ENCODE measurements around the gene L3MBTL1.
A peak's percentile ranks its signal among the peaks of the same experiment; 100 is the strongest.

Gene L3MBTL1

DNA sequence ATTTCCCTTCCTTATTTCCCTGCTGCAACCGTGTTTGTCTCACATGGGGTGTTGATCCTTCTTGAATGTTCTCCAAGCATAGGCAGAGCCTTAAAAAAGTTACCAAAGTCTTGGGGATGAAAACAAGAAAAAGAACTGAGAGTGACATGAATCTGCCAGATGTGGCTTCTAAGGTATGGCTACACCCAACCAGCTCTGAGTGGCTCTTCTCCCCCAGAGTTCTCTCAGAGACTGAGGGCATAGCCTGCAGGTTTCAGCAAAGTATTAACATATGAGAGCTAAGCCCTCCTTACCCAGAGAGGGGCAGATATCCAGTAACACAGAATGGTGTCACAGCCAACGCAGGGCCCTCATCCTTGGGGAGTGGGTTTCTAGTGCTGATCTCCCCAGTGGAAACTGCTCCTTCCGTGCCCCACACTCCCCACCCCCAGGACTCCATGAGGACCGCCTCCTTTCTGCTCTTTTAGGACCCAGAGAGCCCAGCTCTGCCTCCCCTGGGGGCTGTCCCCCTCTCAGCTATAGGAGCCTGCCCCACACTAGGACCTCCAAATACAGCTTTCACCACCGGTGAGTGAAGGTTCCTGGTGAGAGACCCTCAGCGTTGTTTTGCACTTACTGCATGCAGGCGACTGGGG is 28.0 kb downstream of the L3MBTL1 start:
- no peak for DNase-seq (ENCODE audit: low spot score)

DNA sequence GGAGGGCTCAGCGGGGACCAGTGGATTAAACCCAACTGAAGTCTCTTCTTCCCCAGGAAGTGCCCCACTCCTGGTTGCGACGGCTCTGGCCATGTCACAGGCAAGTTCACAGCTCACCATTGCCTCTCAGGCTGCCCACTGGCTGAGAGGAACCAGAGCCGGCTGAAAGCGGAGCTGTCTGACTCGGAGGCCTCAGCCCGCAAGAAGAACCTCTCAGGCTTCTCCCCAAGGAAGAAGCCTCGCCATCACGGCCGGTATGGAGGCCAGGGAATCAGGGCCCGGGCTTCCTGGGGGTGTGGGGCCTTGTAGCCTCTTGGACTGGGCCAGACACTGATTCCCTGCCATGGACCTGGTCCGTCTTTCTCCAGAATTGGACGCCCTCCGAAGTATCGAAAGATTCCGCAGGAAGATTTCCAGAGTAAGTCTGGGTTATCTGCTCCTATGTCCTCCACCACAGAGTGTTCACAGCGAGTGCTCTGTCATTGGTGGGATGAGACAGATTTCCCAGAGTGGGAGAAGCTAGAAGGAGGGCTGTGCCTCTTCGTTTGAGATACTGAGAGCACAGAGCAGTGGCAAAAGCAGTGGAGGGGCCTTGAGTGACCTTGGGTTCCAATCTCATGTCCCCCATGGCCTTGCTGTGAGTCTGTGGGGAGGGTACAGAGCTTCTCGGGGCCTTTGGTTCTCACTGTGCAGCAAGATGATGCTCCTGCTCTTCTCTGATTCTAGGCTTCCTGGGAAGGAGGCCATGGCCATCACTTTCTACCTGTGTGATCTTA is 28.7 kb downstream of the L3MBTL1 start:
- DNase-seq (ENCODE audit: low spot score): no peak

DNA sequence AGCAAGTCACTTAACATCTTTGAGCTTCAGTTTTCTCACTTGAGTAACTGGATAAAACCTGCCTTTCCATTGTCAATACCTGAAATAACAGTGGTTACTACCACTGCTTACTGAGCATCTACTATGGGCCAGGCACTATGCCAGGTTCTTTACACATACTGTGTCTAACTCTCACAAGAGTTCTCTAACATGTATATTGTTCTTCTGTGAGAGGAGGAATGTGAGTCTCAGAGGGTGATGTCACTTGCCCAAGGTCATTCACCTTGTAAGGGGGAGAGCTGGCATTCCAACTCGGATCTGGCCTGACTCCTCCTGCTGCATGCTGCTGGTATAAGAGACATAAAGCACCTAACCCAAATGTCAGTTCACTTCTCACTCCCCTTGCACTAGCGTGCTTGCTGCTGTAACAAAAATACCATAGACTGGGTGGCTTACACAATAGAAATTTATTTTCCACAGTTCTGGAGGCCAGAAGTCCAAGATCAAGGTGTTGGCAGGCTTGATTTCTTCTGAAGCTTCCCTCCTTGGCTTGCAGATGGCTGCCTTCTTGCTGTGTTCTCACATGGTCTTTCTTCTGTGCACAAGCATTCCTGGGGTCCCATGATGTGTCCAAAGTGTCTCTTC is 29.4 kb downstream of the L3MBTL1 start:
- DNase-seq (ENCODE audit: low spot score): no peak

DNA sequence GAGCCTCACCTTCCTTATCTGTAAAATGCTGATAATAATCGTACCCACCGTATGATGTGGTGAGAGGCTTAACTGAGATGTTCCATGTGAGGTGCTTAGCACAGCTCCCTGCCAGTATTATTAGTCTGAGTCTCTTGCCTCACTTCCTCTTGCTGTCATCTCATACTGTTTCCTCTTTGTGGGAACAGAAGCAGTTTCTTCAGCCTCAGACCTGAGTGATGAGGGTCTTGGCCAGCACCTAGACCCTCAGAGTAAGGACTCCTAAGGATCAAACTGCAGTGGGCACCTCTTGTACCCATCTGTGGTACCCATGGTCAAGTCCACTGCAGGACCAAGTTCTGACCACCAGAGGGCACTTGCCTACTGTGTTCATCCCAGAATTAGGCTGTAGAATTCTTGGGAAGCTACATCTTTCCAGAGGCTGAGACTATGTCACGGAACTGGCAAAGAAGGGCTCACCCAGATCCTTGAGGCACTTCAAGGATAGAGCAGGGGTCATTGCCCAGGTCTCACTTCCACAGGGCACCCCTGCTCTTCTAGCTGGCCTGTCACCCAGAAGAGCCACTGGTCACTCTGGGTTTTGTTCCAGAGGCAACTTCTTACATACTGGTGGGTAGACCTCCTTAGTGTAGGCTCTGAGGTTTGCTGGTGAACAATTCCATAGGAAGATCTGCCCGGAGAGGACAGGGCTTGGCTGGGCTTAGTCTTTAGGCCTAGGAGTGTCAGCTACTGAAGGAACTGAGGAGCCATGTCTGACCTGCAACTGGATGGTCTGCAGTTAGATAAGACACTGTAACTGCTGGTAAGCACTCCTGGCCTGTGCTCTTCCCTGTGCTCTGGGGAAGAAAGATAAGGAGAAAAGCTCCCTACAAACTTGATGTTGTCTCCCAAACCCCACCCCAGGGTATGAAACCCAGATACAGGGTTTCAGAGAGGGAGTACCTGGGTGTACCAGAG is 30.7 kb downstream of the L3MBTL1 start:
- DNase-seq (ENCODE audit: low spot score): peak; percentile 63

DNA sequence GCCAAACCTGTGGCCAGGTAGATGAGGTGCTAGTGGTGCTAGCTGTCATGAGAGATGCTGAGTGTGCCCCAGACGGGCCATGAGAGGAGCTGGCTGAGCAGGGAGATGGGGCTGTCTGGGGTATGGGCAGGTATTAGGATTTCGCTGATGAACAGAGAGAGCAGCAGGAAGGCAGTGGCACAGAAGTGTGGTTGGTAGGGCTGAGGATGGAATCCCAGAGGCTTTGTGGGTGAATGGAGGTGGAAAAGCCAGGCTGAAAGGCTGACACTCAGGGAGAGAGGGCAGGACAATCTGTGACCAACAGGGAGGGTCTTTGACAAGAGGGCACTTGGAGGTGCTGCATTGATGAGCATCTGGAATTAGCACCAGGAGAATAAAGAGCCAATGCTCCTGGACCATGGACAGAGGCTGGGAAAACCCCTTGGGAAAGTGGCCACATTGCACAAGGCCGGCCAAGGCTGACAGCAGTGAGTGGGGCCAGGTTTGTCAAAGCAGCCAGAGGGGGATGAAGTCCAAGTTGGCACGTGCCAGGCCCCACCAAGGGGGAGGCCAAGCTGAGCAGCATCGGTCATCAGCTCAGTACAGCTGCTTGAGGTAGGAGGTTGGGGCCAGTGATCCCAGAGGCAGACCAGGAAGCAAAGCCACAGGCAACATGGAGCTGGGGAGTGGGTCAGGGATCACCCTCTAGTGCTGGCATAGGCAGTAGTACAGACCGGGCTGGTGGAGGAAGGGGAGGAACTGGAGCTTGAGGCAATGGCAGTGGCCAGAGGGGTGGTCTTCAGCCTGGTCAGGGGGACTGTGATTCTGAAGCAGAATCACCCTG is 31.6 kb downstream of the L3MBTL1 start:
- DNase-seq (ENCODE audit: low spot score): no peak

DNA sequence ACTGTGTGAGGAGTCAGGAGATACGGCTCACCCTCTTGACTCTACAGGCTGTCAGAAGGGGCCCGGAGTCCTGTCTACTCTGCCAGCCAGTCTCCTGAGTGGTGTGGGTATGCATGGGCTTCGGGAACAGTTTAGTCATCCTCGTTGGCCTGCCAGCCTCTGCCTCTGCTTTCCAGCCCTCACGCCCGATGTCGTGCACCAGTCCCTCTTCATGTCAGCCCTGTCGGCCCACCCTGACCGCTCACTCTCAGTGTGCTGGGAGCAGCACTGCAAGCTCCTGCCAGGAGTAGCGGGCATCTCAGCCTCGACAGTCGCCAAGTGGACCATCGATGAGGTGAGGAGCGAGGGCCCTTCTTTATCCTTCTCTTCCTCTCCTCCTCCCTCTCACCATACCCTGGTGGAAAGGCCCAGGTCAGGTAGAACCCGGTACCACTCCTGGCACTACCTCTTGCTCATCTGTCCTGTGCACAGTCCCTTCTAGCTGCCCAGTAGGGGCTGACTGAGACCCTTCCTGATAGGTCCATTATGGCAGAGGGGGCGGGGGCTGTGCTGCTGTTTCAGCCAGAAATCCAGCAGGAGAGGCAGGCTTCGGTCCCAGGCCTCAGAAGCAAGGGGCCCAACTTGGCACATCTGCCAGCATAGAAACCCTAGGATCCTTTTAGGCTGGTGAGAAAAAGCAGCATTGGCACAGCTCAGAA is 32.6 kb downstream of the L3MBTL1 start:
- DNase-seq (ENCODE audit: low spot score): no peak

DNA sequence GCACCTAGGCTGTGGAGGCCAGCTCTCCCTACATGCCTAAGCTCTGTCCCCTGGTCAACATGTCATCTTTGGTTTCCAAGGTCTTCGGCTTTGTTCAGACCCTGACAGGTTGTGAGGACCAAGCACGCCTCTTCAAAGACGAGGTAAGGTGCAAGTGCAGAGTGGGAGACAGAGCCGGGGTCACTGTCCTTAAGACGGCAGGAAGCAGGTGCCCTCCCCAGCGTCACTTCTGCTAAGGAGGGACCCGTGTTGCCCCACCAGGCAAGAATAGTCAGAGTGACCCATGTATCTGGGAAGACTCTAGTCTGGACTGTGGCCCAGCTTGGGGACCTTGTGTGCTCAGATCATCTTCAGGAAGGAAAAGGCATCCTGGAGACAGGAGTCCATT is 33.2 kb downstream of the L3MBTL1 start:
- DNase-seq (ENCODE audit: low spot score): no peak

DNA sequence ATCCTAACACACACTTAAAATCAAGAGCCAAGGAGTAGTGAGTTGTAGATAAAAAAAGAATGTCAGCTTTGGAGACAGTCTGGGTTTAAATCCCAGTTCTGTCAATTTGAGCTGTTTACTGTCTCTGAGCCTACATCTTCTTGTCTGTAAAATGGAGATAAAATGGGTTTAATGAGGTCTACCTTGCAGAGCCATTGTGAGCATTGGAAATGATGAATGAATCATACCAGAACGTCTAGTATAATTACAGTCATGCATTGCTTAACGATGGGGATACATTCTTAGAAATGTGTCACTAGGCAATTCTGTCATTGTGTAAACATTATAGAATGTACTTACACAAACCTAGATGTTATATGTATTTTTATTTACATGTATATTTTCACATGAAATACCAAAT is 33.7 kb downstream of the L3MBTL1 start:
- no peak for DNase-seq (ENCODE audit: low spot score)

DNA sequence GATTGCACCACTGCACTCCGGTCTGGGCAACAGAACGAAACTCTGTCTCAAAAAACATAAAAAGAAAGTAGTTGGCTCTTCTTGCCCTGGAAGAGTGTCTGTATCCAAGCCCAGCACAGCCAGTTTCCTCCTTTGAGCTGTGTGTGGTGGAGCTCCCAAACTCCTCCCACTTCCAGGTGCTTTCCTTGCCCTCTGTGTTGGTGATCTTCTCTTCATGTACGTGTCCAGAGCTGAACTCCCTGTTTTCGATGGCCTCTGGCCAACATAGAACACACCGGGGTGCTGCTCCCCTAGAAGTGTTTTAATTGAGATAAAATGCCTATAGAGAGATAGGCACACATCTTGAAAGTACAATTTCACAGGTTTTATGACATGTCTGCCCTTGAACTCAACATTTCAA is 34.7 kb downstream of the L3MBTL1 start:
- no peak for DNase-seq (ENCODE audit: low spot score)

DNA sequence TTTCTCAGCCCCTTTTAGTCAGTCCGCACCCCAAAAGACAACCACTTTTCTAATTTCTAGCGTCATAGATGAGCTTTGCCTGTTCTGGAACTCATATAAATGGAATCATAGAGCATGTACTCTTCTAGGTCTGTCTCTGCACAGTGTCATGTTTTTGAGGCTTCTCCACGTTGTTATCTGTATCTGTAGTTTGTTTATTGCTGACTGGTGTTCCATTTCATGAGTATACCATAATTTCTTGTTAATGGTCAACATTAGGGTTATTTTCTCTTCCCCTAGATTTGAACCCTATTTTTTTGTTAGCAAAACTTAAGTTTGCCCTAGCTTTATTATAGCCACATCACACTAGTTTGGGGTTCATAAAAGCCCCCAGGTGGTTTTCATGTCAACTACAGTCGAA is 35.2 kb downstream of the L3MBTL1 start:
- DNase-seq (ENCODE audit: low spot score): no peak

DNA sequence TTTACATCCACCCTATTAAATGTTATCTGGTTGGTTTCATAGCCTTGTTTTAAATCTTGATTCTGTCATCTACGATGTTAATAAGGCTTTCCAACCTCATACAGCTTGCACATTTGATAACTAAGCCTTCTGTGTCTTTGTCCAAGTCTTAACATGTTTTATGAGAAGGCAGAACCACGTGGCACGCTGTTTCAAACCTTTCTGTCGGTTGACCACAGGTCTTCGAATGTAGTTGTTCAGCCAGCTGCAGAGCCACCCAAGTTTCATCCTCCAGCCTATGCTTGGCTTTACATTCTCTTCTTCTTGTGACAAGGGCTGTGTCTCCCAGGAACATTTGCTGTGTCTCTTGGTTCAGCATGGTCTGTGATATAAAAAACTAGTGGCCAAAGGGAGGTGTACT is 35.6 kb downstream of the L3MBTL1 start:
- DNase-seq (ENCODE audit: low spot score): no peak

DNA sequence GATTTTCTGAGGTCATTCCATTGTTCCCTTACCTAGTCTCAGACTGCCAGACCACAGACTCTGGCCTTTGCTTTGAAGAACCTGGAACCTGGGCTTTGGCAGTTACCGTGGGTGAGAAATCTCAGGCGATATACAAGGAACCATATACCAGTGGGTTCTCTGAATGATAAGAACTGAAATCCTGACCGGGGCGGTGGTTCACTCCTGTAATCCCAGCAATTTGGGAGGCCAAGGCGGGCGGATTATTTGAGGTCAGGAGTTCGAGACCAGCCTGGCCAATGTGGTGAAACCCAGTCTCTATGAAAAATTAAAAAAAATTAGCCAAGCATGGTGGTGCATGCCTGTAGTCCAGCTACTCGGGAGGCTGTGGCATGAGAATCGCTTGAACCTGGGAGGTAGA is 37.0 kb downstream of the L3MBTL1 start:
- DNase-seq (ENCODE audit: low spot score): no peak

DNA sequence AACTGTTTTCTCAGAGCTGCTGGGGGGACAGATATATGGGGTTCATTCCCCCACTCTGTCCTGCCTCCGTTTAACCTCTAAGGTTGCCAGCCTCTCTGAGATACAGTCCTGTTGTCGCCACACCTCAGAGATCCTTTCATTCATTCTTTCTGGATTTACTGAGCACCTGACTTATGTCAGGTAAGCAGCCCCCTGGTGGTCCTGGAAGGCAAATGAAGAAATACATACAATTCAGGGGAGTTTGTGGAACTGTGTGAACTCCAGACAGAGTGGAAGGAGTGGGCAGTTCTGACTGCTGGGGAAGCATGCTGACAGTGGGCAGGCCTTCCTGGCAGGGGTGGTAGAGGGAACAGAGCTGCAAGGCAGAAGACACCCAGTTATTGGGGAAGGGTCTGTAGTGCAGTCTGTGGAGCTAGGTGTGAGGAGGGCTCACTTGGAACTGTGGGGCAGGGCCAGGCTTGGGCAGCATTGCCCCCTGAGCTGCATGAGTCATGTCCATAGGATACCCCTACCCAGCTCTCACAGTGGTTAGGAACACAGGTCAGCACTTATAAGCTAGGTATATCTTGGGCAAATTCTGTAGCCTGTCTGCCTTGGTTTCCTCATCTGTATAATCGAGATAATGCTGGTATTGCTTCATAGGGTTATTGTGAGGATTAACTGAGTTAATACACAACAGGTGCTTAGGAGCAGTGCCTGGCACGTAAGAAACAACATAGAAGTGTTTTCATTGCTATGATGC is 38.5 kb downstream of the L3MBTL1 start:
- no peak for DNase-seq (ENCODE audit: low spot score)

DNA sequence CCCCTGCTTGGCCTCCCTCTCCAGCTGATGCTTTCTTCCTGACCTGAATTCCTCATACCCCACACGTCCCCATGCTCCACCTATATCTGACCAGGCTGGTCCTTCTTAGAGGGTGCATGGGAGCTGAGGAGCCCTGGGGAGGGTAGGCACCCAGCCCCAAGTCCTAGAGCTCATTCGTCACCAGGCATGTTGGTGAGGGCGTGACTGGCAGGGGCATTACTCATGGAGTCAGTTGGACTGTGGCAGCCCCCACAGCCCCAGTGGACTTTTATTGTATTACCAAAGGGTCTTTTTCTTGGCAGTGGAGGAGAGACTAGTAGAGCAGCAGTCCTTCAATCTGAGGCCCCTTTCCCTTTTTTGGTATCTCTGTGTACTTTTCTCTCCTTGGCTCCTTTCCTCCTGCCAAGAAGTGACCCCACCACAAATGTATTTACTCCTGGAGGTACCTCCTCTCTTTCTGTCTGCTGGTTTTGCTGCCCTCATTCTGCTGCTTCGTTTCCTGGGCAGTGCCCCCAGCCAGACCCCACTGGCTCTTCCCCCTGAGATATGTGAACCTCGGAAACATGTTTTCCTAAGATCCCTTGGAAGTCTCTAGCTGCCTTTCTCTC is 40.9 kb downstream of the L3MBTL1 start:
- DNase-seq (ENCODE audit: low spot score): no peak

DNA sequence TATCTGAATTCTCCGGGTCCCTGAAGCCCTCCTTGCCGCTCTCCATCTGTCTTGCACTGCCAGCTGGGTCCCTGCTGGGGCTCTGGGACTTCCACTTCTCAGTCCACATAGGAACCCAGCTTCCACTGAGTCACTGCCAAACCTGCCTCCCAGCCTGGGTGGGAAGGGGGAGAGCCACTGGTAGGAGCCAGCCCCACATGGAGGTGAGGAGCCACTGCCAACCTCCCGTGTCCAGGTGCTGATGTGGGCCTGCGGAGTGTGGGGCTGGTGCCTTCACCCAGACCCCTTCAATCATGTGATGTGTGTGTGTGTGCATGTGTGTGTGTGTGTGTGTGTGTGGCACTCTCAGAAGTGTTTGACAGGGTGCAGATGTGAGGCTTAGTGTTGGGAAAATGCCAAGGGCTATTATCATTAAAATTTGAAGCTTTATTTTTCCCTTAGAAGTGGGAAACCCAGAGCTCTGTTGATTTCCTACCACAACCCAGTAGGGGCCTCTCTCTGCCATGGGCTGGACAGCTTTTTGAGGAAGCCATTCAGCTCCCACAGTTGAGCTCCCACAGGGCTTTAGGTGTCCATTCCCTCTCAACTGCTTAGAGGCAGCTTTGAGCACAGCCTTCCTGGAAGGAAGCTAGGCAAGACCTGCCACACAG is 42.0 kb downstream of the L3MBTL1 start:
- no peak for DNase-seq (ENCODE audit: low spot score)

DNA sequence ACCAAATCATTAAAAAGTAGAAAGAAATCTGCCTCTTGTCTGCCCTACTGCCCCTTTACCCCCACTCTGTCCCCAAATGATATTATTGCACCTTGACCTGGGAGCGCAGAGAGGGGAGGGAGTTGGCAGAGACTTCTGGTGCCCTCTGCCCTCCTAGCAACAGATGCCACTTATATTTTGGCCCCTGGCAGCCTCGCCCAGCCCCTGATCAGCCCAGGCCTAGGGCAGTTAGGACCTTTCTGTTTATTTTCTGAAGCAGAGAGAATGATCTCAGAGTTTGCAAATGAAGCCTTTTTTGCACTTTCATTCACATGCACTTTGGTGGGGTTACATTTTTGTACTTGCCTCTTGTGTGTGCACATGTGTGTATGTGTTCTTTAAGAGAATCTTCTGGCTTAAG is 43.0 kb downstream of the L3MBTL1 start:
- no peak for DNase-seq (ENCODE audit: low spot score)

DNA sequence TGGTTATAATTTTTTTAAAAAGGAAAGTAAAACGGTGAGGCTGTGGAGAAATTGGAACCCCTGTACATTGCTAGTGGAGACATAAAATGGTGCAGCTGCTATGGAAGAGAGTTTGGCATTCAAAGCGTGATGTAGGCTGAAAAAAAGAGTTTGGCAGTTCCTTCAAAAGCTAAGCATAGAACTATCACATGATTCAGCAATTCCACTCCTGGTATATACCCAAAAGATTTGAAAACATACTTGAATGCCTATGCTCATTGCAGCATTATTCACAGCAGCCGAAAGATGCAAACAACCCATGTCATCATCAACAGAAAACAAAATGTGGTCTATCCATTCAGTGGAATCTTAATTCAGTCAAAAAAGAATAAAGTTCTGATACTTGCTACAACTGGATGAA is 46.9 kb downstream of the L3MBTL1 start:
- DNase-seq (ENCODE audit: low spot score): no peak

DNA sequence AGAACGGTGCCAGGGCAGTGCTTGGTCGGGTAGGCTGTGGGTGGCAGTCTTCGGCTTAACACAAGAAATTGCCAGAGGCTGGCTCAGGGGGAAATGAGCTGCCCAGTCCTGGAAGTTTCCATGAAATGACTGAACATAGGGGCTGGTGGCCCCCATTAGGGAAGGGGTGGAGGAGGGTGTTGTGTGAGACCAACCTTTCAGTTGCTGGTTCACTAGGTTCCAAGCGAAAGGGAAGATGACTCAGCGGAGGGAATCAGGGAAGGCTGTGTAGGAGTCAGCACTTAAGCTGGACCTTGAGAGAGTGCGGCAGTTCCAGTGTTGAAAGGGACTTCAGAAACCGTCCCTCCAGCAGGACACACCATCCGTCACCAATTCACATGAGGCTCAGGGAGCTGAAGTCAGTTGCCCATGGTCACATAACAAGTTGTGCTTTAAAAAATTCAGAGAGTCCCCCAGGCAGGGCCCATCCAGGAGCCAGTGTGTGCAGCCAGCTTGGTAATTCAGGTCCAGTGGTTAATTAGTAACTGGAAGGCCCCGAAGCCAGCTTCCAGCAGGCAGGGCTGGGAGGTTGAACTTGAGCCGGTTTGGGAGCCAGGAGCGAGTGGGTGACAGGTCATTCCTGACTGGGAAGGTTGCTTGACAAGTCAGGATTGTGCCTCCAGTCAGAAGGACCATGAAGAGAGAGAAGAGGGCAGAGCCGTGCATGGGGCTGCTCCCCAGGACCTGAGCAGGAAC is 51.1 kb downstream of the L3MBTL1 start, which contains the start of gene SGK2:
TSS of gene SGK2 (plus strand) at position 616 of the 735 bp plus-strand sequence. CDS start 7,469 bp downstream, outside the sequence.
- DNase-seq (ENCODE audit: low spot score): no peak

Data from pons (tissue), 1 donor.